Hindlimb muscle (tissue), 1 donor: ENCODE data around the gene CEP63. TPM values are rescaled to one million over a fixed set of nuclear protein-coding genes. Genes with fewer than 3 reads are reported as not detected.

Experiments
- DNase-seq: peaks from one replicate; pipeline ENCODE4 v3.0.0-alpha.2; 2013
- polyA plus RNA-seq: library from polyadenylated mRNA; unstranded; fragments of 120-200 nt; gene quantifications from one replicate; pipeline ENCODE4 v1.2.1, GENCODE V29; 2013; ENCODE audit not compliant: insufficient read length

The CEP63 gene
- polyA plus RNA-seq, 1 donor = 35.5 TPM

GRCh38 chr3:134471521-134472193 lies 14.2 kb upstream of the CEP63 start:
- DNase-seq = no peak

GRCh38 chr3:134472831-134473230 lies 13.0 kb upstream of the CEP63 start:
- no peak for DNase-seq

GRCh38 chr3:134473868-134474546 lies 11.8 kb upstream of the CEP63 start:
- DNase-seq = peak; percentile 80

GRCh38 chr3:134474956-134475355 lies 10.9 kb upstream of the CEP63 start:
- no peak for DNase-seq

GRCh38 chr3:134476306-134476705 lies 9.6 kb upstream of the CEP63 start:
- DNase-seq = no peak

GRCh38 chr3:134477002-134477401 lies 8.9 kb upstream of the CEP63 start:
- no peak for DNase-seq

GRCh38 chr3:134477938-134478337 lies 7.9 kb upstream of the CEP63 start:
- DNase-seq = no peak

- no peak for DNase-seq
These were observed 5.3 kb upstream of the CEP63 start for GRCh38 chr3:134480546-134480945.

GRCh38 chr3:134481166-134481565 lies 4.7 kb upstream of the CEP63 start:
- DNase-seq = no peak

- no peak for DNase-seq
These were observed 3.2 kb upstream of the CEP63 start for GRCh38 chr3:134482622-134483021.

GRCh38 chr3:134483195-134483900 lies 2.5 kb upstream of the CEP63 start:
- no peak for DNase-seq

- no peak for DNase-seq
These were observed 661 bp upstream of the CEP63 start for GRCh38 chr3:134485075-134485717.

- DNase-seq = no peak
These were observed 752 bp downstream of the CEP63 start for GRCh38 chr3:134486577-134487041.

- no peak for DNase-seq
These were observed 1.5 kb downstream of the CEP63 start for GRCh38 chr3:134487406-134487805.

- no peak for DNase-seq
These were observed 8.6 kb downstream of the CEP63 start for GRCh38 chr3:134494495-134494894.

GRCh38 chr3:134495980-134496379 lies 10.1 kb downstream of the CEP63 start:
- DNase-seq = no peak

GRCh38 chr3:134496471-134497071 lies 10.7 kb downstream of the CEP63 start:
- no peak for DNase-seq

- DNase-seq = no peak
These were observed 17.4 kb downstream of the CEP63 start for GRCh38 chr3:134503266-134503665.

GRCh38 chr3:134504132-134504531 lies 18.3 kb downstream of the CEP63 start:
- DNase-seq = no peak

GRCh38 chr3:134505485-134505884 lies 19.6 kb downstream of the CEP63 start:
- DNase-seq = no peak

GRCh38 chr3:134511500-134511899 lies 25.6 kb downstream of the CEP63 start:
- DNase-seq = no peak

GRCh38 chr3:134516905-134517304 lies 31.0 kb downstream of the CEP63 start:
- DNase-seq = no peak

GRCh38 chr3:134517791-134518190 lies 31.9 kb downstream of the CEP63 start:
- no peak for DNase-seq
